GM18502 (cell line): Measurements from ENCODE around the gene SRR.

ENCODE experiments used
- ATAC-seq: cut with Tn5 transposase; IDR thresholded peaks from one replicate; pipeline ENCODE4 v1.9.1; 2021; ENCODE audit warnings: mild to moderate bottlenecking; ENCODE audit not compliant: unreplicated experiment, poor library complexity

The SRR gene

DNA sequence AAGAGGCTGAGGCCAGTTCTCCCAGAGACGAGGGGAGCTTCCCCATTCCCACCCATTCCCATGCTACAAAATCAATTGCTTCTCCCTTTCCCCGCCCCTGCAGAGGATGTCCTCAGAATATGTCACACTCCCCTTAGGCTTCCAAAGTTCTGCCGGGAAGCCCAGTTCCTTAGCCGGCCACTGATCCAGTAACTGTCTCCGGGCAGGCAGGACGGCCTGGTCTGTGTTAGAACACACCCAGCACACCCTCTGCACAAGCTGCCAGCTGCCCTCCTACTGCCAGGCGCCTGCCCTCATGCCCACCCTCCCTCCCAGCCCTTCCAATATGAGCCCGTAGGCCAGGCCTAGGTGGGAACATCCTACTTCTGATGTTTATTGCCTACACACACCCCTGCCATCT is 64.6 kb downstream of the SRR start:
- no peak for ATAC-seq

DNA sequence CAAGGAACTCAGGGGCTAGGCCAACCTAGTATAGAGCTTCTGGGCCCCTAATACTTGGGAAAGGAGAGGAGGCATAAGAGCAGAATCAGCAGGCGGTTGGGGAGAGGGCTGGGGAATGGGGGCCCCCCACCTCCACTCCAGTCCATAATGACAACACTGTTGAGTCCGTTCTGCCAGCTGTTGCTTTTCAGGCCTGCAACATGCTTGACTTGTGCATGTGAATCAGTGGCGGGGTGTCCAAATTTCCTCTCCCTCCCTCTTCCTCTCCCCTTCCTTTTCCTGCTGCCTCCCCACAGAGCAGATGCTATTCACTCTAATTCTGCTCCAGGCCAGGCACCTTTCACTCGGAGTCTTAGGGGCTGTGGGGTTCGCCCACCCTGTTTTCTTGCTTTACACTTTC is 65.3 kb downstream of the SRR start:
- no peak for ATAC-seq

DNA sequence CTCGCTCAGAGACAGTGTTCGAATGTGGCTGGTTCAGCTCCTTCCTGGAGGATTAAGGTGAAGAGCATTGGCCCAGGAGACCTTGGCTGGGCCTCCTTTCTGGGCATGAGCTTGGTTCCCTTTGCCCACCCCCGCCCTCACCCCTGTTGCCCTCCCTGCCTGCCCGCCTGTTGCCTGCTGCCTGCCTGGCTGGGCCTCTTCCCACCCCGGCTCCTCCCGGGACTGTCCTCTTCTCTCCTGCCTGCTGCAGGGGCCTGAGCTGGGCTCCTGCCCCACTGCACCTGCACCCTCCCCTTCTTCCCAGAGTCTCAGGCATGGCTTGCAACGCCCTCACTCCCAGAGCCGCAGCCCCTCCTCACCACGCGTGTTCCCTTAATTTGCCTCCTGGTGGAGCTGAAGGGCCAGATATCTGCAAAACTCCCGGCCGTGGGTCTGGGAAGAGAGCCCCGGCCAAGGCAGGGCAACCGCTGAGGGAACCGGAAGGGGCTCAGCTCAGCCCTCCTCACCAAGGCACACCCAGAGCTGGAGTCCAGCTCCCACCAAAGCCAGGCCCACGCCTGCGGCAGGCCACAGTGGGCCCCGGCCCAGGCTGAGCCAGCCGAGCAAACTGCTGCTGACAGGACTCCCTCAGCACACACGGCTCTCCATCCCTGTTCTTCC is 65.9 kb downstream of the SRR start:
- no peak for ATAC-seq

DNA sequence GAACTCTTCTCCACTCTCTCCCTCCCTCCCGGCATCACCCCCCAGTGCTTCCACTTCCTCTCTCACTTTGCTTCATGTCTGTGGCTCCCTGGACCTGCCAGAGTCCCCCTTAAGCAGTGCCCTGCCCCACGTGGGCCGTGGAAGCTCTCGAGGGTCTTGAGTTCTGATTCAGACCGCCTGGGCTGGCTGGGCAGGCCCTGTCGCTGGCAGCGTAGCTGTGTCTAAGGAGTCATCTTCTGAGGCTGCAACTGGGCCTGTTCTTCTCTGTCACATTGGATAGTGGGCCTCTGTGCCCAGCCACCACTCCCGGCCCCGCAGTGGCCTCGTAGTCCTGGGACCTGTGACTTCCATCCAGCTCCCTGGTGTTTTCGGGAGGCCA is 66.5 kb downstream of the SRR start:
- ATAC-seq, result no peak

DNA sequence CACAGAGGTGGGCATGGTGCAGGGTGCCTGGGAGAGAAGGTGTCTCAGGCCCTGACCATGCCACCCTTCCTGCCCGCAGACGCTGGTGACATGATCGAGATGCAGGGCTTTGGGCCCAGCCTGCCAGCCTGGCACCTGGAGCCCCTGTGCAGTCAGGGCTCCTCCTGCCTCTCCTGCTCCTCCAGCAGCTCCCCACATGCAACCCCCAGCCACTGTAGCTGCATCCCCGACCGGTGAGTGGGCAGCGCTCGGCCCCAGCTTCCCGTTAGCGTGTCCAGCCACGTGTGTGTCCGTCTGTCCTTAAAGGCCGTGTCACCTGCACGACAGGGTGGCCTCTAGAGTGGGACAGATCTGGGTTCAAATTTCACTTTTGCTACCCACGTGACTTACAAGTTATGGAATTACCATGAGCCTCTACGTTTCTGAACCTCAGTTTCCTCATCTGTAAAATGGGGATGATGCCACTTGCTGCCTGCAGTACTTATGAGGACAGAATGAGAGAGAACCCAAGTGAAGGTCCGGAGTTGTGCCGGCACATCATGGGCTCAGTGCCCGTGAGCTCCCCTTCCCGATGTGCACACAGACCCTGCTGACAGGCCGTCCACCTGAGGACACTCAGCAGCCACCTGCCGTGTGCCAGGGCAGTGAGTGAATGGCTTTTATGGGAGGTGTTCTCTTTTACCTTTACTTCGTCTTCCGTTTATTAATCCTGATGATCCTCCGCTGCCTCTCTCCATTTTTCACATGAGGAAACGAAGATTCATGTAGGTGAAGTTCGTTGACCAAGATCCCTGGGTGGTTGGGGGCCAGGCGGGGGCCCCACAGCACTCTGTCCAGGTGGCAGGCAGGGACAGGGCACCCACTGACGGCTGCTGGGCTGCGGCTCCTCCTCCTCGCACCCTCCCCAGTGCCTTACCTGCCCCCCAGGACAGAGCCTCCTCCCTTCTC is 67.7 kb downstream of the SRR start:
- no peak for ATAC-seq

DNA sequence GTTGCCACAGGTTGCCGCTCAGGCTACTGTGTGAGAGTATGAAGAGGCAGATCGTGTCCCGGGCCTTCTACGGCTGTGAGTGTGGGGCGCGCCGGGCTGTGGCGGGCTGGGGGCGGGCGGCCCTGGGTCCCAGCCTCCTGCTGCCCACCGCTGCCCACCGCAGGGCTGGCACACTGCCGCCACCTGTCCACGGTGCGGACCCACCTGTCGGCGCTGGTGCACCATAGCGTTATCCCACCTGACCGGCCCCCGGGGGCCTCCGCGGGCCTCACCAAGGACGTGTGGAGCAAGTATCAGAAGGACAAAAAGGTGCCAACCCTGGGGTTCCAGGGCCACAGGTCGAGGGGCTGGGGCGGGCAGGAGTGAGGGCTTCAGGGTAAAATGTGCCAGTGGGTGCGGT is 68.4 kb downstream of the SRR start:
- no peak for ATAC-seq

DNA sequence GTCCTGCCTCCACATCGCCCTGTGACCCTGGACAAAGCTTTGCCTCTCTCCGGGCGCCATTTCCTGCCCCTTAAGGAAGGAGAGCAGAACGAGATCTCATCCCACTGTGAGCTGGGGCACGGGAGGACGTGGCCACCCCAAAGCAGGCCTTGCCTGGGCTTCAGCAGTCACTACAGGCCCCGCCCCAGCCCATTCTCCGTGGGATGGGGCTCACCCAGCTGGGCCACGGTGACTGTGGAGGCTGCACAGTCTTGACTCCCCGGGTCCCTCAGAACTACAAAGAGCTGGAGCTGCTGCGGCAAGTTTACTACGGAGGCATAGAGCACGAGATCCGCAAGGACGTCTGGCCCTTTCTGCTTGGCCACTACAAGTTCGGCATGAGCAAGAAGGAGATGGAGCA is 68.9 kb downstream of the SRR start:
- no peak for ATAC-seq

DNA sequence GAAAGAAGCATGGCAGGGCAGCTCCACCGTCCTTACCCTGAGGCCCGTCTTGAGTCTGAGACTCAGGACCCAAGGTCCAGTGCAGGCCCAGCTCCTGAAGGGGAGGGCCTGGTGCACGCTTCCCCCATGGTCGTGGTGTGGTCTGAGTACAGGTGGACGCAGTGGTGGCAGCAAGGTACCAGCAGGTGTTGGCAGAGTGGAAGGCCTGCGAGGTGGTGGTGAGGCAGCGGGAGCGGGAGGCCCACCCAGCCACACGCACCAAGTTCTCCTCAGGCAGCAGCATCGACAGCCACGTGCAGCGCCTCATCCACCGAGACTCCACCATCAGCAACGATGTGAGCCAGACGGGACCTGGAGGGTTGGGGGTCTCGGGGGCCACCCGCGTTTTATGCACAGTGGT is 69.4 kb downstream of the SRR start:
- ATAC-seq, result no peak
